A549 (cell line): ENCODE measurements around the gene TTC16. TPM values are rescaled to one million over a fixed set of nuclear protein-coding genes. Genes with fewer than 3 reads are reported as not detected.

Experiments used
- ATAC-seq, 2 experiments: fragments of 200-7000 bp in 1 of 2; fragments of >200 bp in 1 of 2; cut with Nextera tagmentation in 1 of 2; cut with Tn5 transposase in 1 of 2; 3 replicates each; pipeline versions ENCODE4 v1.8.0 to v1.9.1; 2018 to 2020; ENCODE audit warnings: mild to moderate bottlenecking in 1 of 2, moderate library complexity in 1 of 2
- CTCF ChIA-PET: fragments of 300-600 bp; sonication (Branson Sonifier 250); formaldehyde crosslinking; extraction: SDS; loops from one replicate; lab custom pipeline; 2021; ENCODE audit warnings: antibody characterized with exemption, inconsistent platforms; lab: Yijun Ruan, JAX
- POLR2A ChIA-PET: fragments of 350-600 bp; formaldehyde crosslinking; extraction: SDS; loops from one replicate; lab custom pipeline; 2021; ENCODE audit warnings: antibody characterized with exemption, inconsistent platforms; lab: Yijun Ruan, JAX
- DNase-seq, 2 experiments: peaks; one replicate each; pipeline versions ENCODE4 v3.0.0 to v3.0.0-alpha.2; 2011 to 2016; ENCODE audit warnings: low read depth in 1 of 2, low spot score in 1 of 2
- FAIRE-seq: peaks from 2 replicates; lab custom pipeline; 2011; peaks lifted over from hg19 to GRCh38; lab: Jason Lieb, UNC
- H3K27ac ChIP-seq, 2 experiments: fragments of >200 bp; sonication (Bioruptor Twin); formaldehyde crosslinking; 3 replicates each; pipeline ENCODE4 v1.5.1; 2016 to 2017
- H3K4me1 ChIP-seq: fragments of >200 bp; sonication (Bioruptor Twin); formaldehyde crosslinking; 3 replicates; pipeline ENCODE4 v1.6.1; 2016
- H3K4me2 ChIP-seq: fragments of >200 bp; sonication (Bioruptor Twin); formaldehyde crosslinking; 3 replicates; pipeline ENCODE4 v1.6.1; 2016
- H3K4me3 ChIP-seq: fragments of >200 bp; sonication (Bioruptor Twin); formaldehyde crosslinking; 3 replicates; pipeline ENCODE4 v1.5.1; 2016
- H3K9me3 ChIP-seq: fragments of >200 bp; sonication (Bioruptor Twin); formaldehyde crosslinking; 3 replicates; pipeline ENCODE4 v1.6.1; 2016
- BHLHE40 ChIP-seq: IDR thresholded peaks from 2 replicates; pipeline ENCODE4 v1.6.1; 2012; ENCODE audit warnings: low read depth, low read length, inconsistent platforms
- CEBPB ChIP-seq, 2 experiments: fragments of >200 bp in 1 of 2; sonication (Bioruptor Twin) in 1 of 2; formaldehyde crosslinking in 1 of 2; IDR thresholded peaks; 2 replicates each; pipeline ENCODE4 v1.6.1; 2012 to 2016
- E2F6 ChIP-seq: IDR thresholded peaks from 2 replicates; pipeline ENCODE4 v1.6.1; 2012; ENCODE audit warnings: low read depth, borderline replicate concordance
- EHMT2 ChIP-seq: fragments of 200-600 bp; sonication (generic); IDR thresholded peaks from 2 replicates; pipeline ENCODE4 v1.6.1; 2016; ENCODE audit warnings: antibody characterized with exemption, low read depth, mild to moderate bottlenecking, moderate library complexity
- ELK1 ChIP-seq: fragments of 150-350 bp; IDR thresholded peaks from 2 replicates; pipeline ENCODE4 v1.6.1; 2014; ENCODE audit warnings: low read depth, mild to moderate bottlenecking, low read length
- FOSB ChIP-seq: fragments of 250-450 bp; sonication (Bioruptor Pico); IDR thresholded peaks from 2 replicates; pipeline ENCODE4 v1.5.0; 2020; ENCODE audit warnings: mild to moderate bottlenecking, moderate library complexity
- FOXS1 ChIP-seq: fragments of 250-450 bp; sonication (Bioruptor Pico); IDR thresholded peaks from 2 replicates; pipeline ENCODE4 v1.5.0; 2020; ENCODE audit warnings: mild to moderate bottlenecking, moderate library complexity
- HEYL ChIP-seq: fragments of 250-450 bp; sonication (Bioruptor Pico); IDR thresholded peaks from 2 replicates; pipeline ENCODE4 v1.8.0; 2021; ENCODE audit warnings: mild to moderate bottlenecking, moderate library complexity
- HOXA7 ChIP-seq: fragments of 250-450 bp; sonication (Bioruptor Pico); IDR thresholded peaks from 2 replicates; pipeline ENCODE4 v1.5.0; 2020; ENCODE audit warnings: mild to moderate bottlenecking, moderate library complexity
- KDM5A ChIP-seq: fragments of 200-600 bp; sonication (generic); IDR thresholded peaks from 2 replicates; pipeline ENCODE4 v1.6.1; 2016; ENCODE audit warnings: antibody characterized with exemption, mild to moderate bottlenecking
- MAFK ChIP-seq: fragments of 450-650 bp; IDR thresholded peaks from 2 replicates; pipeline ENCODE4 v1.6.1; 2014; ENCODE audit not compliant: partially characterized antibody
- MAZ ChIP-seq: fragments of 150-350 bp; IDR thresholded peaks from 2 replicates; pipeline ENCODE4 v1.6.1; 2014; ENCODE audit warnings: antibody characterized with exemption, low read depth, low read length, borderline replicate concordance
- MYC ChIP-seq: IDR thresholded peaks from 2 replicates; pipeline ENCODE4 v1.6.1; 2012; ENCODE audit warnings: mild to moderate bottlenecking, inconsistent platforms, low read length, improper control_type of control experiment, borderline replicate concordance
- NPAS2 ChIP-seq: fragments of 250-450 bp; sonication (Bioruptor Pico); IDR thresholded peaks from 2 replicates; pipeline ENCODE4 v1.8.0; 2022; ENCODE audit warnings: mild to moderate bottlenecking, moderate library complexity, borderline replicate concordance
- NR3C1 ChIP-seq: fragments of >200 bp; sonication (Bioruptor Twin); formaldehyde crosslinking; IDR thresholded peaks from 3 replicates; pipeline ENCODE4 v1.6.1; 2017
- POLR2A ChIP-seq: IDR thresholded peaks from 2 replicates; pipeline ENCODE4 v1.6.1; 2012; ENCODE audit warnings: mild to moderate bottlenecking, low read length
- POLR2AphosphoS2 ChIP-seq: conservative IDR thresholded peaks from 2 replicates; pipeline ENCODE4 v1.6.1; 2012; ENCODE audit warnings: low read length, improper control_type of control experiment, inconsistent platforms
- RARB ChIP-seq: fragments of 250-450 bp; sonication (Bioruptor Pico); IDR thresholded peaks from 2 replicates; pipeline ENCODE4 v1.8.0; 2021; ENCODE audit warnings: mild to moderate bottlenecking, moderate library complexity
- RCOR1 ChIP-seq: fragments of 150-350 bp; IDR thresholded peaks from 2 replicates; pipeline ENCODE4 v1.6.1; 2014; ENCODE audit warnings: antibody characterized with exemption, low read length, low read depth
- RFX5 ChIP-seq: fragments of 450-650 bp; IDR thresholded peaks from 2 replicates; pipeline ENCODE4 v1.7.1; 2014; ENCODE audit warnings: antibody characterized with exemption, mild to moderate bottlenecking, moderate library complexity
- RNF2 ChIP-seq: fragments of 200-600 bp; sonication (generic); IDR thresholded peaks from 2 replicates; pipeline ENCODE4 v1.6.1; 2016; ENCODE audit warnings: low read depth, mild to moderate bottlenecking, antibody characterized with exemption, moderate library complexity, borderline replicate concordance
- SMC3 ChIP-seq: fragments of >200 bp; sonication (Bioruptor Twin); formaldehyde crosslinking; IDR thresholded peaks from 3 replicates; pipeline ENCODE4 v1.6.1; 2018; ENCODE audit warnings: inconsistent platforms
- SREBF2 ChIP-seq: fragments of 450-650 bp; IDR thresholded peaks from 2 replicates; pipeline ENCODE4 v1.6.1; 2014; ENCODE audit warnings: mild to moderate bottlenecking, moderate library complexity
- USF2 ChIP-seq: fragments of 450-650 bp; IDR thresholded peaks from 2 replicates; pipeline ENCODE4 v1.6.1; 2014; ENCODE audit warnings: antibody characterized with exemption
- ZFP36 ChIP-seq: fragments of 450-650 bp; IDR thresholded peaks from 2 replicates; pipeline ENCODE4 v1.6.1; 2014; ENCODE audit warnings: borderline replicate concordance; ENCODE audit not compliant: partially characterized antibody
- WGBS: methylation state at CpG from one replicate; pipeline ENCODE4 v1.1.6; 2017; ENCODE audit errors: missing lambda C conversion rate; 5-methylcytosine and 5-hydroxymethylcytosine counted together
- polyA plus RNA-seq, 4 experiments: library from polyadenylated mRNA; depleted of rRNA in 3 of 4; stranded (reverse); fragments of >200 nt; fragmentation: RNase III in 1 of 4; extraction: RNeasy Plus Mini Kit Qiagen cat#74134 plus additional on column Dnase treatment in 1 of 4; gene quantifications; 2 replicates in 3 of 4; 3 replicates in 1 of 4; pipeline ENCODE4 v1.2.3, GENCODE V29; 2011 to 2017

Gene TTC16
- polyA plus RNA-seq, 2 of the 4 experiments (the other 2 are of a cell fraction): not detected

GRCh38 chr9:127667906-127668305, 48.0 kb upstream of the TTC16 start:
- CTCF ChIA-PET: interaction anchor here (1.0 to 1.8 kb wide), 3 partner anchors 67 to 202 kb away, joined by 3 to 6 read pairs (median 4); partner anchors contain the start of gene TOR2A
- no peak for FAIRE-seq
- 90% methylated on average over 18 of the region's 18 CpGs for WGBS

GRCh38 chr9:127673234-127673633, 42.6 kb upstream of the TTC16 start:
- no peak for ATAC-seq
- Histone ChIP-seq H3K4me2 (no peak overlapping the region), H3K9me3 (no peaks in the 10 kb centered on the region), H3K4me1 (no peaks in the 10 kb centered on the region), H3K27ac (no peak overlapping the region), H3K4me3 (no peak overlapping the region)
- no peak for TF ChIP-seq SMC3
- TF ChIP-seq MAFK: no peak
- no peak for TF ChIP-seq SREBF2
- TF ChIP-seq USF2: no peak
- TF ChIP-seq HOXA7 (CRISPR knock-in tag): no peak
- no peak for TF ChIP-seq E2F6
- TF ChIP-seq RCOR1: no peak
- TF ChIP-seq RFX5: no peak
- TF ChIP-seq MAZ: no peak
- TF ChIP-seq EHMT2: no peak
- TF ChIP-seq ZFP36: no peak
- TF ChIP-seq FOXS1 (CRISPR knock-in tag): no peak
- no peak for TF ChIP-seq RNF2
- DNase-seq: no peak
- CTCF ChIA-PET: no interaction called here
- POLR2A ChIA-PET: no interaction called here
- no peak for FAIRE-seq
- WGBS: 81% methylated on average over 7 of the region's 7 CpGs

More at GRCh38 chr9:127667906-127668305, 48.0 kb upstream of the TTC16 start:
- no peak for TF ChIP-seq CEBPB (IDR thresholded peaks at IDR 0.05)
- no peak for TF ChIP-seq RNF2
- POLR2A ChIA-PET: interaction anchor here (0.5 kb wide), 1 partner anchor 37 kb away, joined by 3 read pairs; no protein-coding TSS in a partner anchor
- H3K4me1 ChIP-seq: no peaks in the 10 kb centered on the region
- ATAC-seq (no peak), DNase-seq (no peak)
- H3K27ac ChIP-seq: no peak overlapping the region
- H3K4me2 ChIP-seq: no peak overlapping the region
- no peaks in the 10 kb centered on the region for H3K9me3 ChIP-seq
- no peak overlapping the region for H3K4me3 ChIP-seq

GRCh38 chr9:127676638-127677037, 39.2 kb upstream of the TTC16 start:
- H3K4me2 ChIP-seq: no peak overlapping the region
- DNase-seq (no peak), FAIRE-seq (no peak), ATAC-seq (no peak)
- H3K4me3 ChIP-seq: no peak overlapping the region
- TF ChIP-seq POLR2A (no peak), MYC (no peak), POLR2AphosphoS2 (no peak), FOXS1 (CRISPR knock-in tag) (no peak), NPAS2 (CRISPR knock-in tag) (no peak), HEYL (CRISPR knock-in tag) (no peak), ELK1 (no peak), KDM5A (no peak), BHLHE40 (no peak), RARB (CRISPR knock-in tag) (no peak), USF2 (no peak), FOSB (CRISPR knock-in tag) (no peak), NR3C1 (no peak)
- ChIA-PET CTCF (interaction anchor here (1.0 to 1.3 kb wide), 3 partner anchors 22 to 87 kb away, joined by 3 to 4 read pairs (median 3); partner anchors contain the start of gene TOR2A), POLR2A (no interaction called here)
- H3K9me3 ChIP-seq: no peaks in the 10 kb centered on the region
- WGBS: 76% methylated on average over 12 of the region's 12 CpGs
- no peak overlapping the region for H3K27ac ChIP-seq
- no peaks in the 10 kb centered on the region for H3K4me1 ChIP-seq
